Measurements from ENCODE around the gene SLC25A13. TPM values are rescaled to one million over a fixed set of nuclear protein-coding genes. Genes with fewer than 3 reads are reported as not detected.

Gene SLC25A13
- polyA plus RNA-seq, 1 of the 3 experiments (the other 2 are of a cell fraction) = 16.0 TPM

DNA sequence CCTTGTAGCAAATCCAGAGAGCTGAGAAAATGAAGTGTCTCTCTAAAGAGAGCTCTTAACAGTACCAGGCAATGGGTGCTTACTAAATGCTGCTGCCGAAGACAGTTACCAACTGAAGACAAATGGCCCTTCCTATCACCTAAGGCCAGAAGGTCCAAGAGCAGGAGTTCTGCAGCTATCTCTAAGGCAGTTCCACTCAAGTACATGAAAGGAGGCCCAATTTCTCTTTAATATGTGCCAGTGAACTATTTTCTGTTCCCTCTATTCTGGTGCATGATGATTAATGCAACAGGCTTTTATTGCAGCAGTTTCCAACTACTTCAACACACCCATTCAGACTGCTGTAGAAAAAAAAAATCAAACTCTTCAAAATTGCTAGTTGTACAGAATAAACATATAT, 122.5 kb downstream of the SLC25A13 start (continued):
- TF ChIP-seq, protein P1, sequence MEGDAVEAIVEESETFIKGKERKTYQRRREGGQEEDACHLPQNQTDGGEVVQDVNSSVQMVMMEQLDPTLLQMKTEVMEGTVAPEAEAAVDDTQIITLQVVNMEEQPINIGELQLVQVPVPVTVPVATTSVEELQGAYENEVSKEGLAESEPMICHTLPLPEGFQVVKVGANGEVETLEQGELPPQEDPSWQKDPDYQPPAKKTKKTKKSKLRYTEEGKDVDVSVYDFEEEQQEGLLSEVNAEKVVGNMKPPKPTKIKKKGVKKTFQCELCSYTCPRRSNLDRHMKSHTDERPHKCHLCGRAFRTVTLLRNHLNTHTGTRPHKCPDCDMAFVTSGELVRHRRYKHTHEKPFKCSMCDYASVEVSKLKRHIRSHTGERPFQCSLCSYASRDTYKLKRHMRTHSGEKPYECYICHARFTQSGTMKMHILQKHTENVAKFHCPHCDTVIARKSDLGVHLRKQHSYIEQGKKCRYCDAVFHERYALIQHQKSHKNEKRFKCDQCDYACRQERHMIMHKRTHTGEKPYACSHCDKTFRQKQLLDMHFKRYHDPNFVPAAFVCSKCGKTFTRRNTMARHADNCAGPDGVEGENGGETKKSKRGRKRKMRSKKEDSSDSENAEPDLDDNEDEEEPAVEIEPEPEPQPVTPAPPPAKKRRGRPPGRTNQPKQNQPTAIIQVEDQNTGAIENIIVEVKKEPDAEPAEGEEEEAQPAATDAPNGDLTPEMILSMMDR (IDR thresholded peaks at IDR 0.05) = no peak
- TF ChIP-seq TAF1 (IDR thresholded peaks at IDR 0.05; ENCODE audit: borderline replicate concordance, low read depth, low read length) = no peak
- TF ChIP-seq EZH2phosphoT487 (IDR thresholded peaks at IDR 0.05; ENCODE audit: borderline replicate concordance, low read depth) = no peak
- TF ChIP-seq, protein P2, sequence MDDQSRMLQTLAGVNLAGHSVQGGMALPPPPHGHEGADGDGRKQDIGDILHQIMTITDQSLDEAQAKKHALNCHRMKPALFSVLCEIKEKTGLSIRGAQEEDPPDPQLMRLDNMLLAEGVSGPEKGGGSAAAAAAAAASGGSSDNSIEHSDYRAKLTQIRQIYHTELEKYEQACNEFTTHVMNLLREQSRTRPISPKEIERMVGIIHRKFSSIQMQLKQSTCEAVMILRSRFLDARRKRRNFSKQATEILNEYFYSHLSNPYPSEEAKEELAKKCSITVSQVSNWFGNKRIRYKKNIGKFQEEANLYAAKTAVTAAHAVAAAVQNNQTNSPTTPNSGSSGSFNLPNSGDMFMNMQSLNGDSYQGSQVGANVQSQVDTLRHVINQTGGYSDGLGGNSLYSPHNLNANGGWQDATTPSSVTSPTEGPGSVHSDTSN (IDR thresholded peaks at IDR 0.05) = no peak

DNA sequence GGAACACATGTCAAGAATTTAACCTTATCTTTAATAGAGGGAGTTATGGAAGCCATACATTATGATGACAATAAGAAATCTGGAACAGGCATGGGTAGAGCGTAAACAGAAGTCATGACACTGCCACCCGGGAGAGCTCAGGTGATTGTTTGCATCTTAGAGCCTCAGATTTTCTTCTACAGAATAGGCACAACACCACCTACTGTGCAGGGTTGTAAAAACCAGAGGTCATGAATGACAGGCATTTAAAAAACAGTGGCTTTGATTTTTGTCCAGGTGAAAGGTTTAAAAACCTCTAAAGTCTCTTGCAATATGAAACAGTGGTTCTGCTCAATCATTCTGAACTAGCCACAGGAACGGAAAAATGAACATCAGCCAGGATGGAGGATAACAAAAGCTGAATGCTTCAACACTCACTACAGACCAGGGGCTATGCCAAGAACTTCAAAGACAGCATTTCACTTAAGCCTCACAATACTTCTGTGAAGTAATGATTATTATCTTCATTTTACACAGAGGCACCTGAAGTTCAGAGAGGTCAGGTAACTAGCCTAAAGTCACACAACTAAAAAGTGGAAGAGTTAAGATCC, 123.8 kb downstream of the SLC25A13 start:
- Histone ChIP-seq H3K9me2 (no peaks in the 10 kb centered on the region), H3F3A (replicated peaks; ENCODE audit: insufficient read depth) (no peaks in the 10 kb centered on the region), H3K9me3 (no peaks in the 10 kb centered on the region), H3K79me2 (ENCODE audit: insufficient read depth) (no peaks in the 10 kb centered on the region), H3K9ac (no peak overlapping the region), H4K20me1 (ENCODE audit: insufficient read depth) (no peaks in the 10 kb centered on the region; the same call in 1 of the 2 replicates), H3K36me3 (replicated peaks in 1 of 2; ENCODE audit: control insufficient read depth in 1 of 2, insufficient read depth in 2 of 2, low read length in 1 of 2) (peaks cover 8 to 23% of the 10 kb centered on the region in 2 experiments), H3K4me1 (ENCODE audit: control insufficient read depth in 1 of 2, insufficient read depth in 2 of 2, low read depth in 1 of 2, low read length in 1 of 2) (no peaks in the 10 kb centered on the region), H3K4me2 (no peak overlapping the region), H3K27ac (ENCODE audit: low read depth in 2 of 2, low read length in 1 of 2) (no peak overlapping the region), H3K27me3 (ENCODE audit: insufficient read depth) (no peaks in the 10 kb centered on the region), H2AFZ (ENCODE audit: low read depth) (no peak overlapping the region), H3K4me3 (ENCODE audit: low read depth in 2 of 2, low read length in 1 of 2) (no peak overlapping the region)
- CTCF ChIA-PET = interaction anchor here (1.0 to 2.1 kb wide), 2 partner anchors 8 to 36 kb away, joined by 3 to 6 read pairs; no protein-coding TSS in a partner anchor
- POLR2A ChIA-PET = no interaction called here
- WGBS (ENCODE audit: low lambda C conversion rate) = 97% methylated on average over 3 of the region's 3 CpGs
- DNase-seq = no peak
- TF ChIP-seq, protein P3, sequence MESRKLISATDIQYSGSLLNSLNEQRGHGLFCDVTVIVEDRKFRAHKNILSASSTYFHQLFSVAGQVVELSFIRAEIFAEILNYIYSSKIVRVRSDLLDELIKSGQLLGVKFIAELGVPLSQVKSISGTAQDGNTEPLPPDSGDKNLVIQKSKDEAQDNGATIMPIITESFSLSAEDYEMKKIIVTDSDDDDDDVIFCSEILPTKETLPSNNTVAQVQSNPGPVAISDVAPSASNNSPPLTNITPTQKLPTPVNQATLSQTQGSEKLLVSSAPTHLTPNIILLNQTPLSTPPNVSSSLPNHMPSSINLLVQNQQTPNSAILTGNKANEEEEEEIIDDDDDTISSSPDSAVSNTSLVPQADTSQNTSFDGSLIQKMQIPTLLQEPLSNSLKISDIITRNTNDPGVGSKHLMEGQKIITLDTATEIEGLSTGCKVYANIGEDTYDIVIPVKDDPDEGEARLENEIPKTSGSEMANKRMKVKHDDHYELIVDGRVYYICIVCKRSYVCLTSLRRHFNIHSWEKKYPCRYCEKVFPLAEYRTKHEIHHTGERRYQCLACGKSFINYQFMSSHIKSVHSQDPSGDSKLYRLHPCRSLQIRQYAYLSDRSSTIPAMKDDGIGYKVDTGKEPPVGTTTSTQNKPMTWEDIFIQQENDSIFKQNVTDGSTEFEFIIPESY (IDR thresholded peaks at IDR 0.05; ENCODE audit: borderline replicate concordance, low read depth) = no peak
- TF ChIP-seq SIN3A (IDR thresholded peaks at IDR 0.05; ENCODE audit: borderline replicate concordance, low read depth, low read length) = no peak
- TF ChIP-seq, protein P2 (IDR thresholded peaks at IDR 0.05) = no peak
- no peak for TF ChIP-seq TAF1 (IDR thresholded peaks at IDR 0.05; ENCODE audit: borderline replicate concordance, low read depth, low read length)
- TF ChIP-seq MEF2A (IDR thresholded peaks at IDR 0.05; ENCODE audit: borderline replicate concordance, low read depth) = no peak
- no peak for TF ChIP-seq RXRA (IDR thresholded peaks at IDR 0.05; ENCODE audit: borderline replicate concordance, low read depth)
- TF ChIP-seq EZH2phosphoT487 (IDR thresholded peaks at IDR 0.05; ENCODE audit: borderline replicate concordance, low read depth) = no peak
- TF ChIP-seq EP300 (IDR thresholded peaks at IDR 0.05; ENCODE audit: borderline replicate concordance in 1 of 2, low read depth in 1 of 2, low read length in 1 of 2) = no peak
- TF ChIP-seq, protein P4, sequence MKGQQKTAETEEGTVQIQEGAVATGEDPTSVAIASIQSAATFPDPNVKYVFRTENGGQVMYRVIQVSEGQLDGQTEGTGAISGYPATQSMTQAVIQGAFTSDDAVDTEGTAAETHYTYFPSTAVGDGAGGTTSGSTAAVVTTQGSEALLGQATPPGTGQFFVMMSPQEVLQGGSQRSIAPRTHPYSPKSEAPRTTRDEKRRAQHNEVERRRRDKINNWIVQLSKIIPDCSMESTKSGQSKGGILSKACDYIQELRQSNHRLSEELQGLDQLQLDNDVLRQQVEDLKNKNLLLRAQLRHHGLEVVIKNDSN (IDR thresholded peaks at IDR 0.05; ENCODE audit: borderline replicate concordance, low read depth) = no peak
- TF ChIP-seq, protein P5, sequence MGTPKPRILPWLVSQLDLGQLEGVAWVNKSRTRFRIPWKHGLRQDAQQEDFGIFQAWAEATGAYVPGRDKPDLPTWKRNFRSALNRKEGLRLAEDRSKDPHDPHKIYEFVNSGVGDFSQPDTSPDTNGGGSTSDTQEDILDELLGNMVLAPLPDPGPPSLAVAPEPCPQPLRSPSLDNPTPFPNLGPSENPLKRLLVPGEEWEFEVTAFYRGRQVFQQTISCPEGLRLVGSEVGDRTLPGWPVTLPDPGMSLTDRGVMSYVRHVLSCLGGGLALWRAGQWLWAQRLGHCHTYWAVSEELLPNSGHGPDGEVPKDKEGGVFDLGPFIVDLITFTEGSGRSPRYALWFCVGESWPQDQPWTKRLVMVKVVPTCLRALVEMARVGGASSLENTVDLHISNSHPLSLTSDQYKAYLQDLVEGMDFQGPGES (IDR thresholded peaks at IDR 0.05; ENCODE audit: low read depth, low read length) = no peak
- TF ChIP-seq POLR2AphosphoS5 (IDR thresholded peaks at IDR 0.05; ENCODE audit: low read depth, low read length) = no peak
- no peak for TF ChIP-seq NRF1 (IDR thresholded peaks at IDR 0.05; ENCODE audit: low read depth, low read length)
- no peak for TF ChIP-seq YY1 (IDR thresholded peaks at IDR 0.05; ENCODE audit: low read depth)
- TF ChIP-seq, protein P1 (IDR thresholded peaks at IDR 0.05) = no peak
- no peak for TF ChIP-seq JUND (IDR thresholded peaks at IDR 0.05)
- no peak for TF ChIP-seq MXI1 (IDR thresholded peaks at IDR 0.05; ENCODE audit: low read depth, low read length)
- no peak for TF ChIP-seq GATA2 (CRISPR knock-in tag; IDR thresholded peaks at IDR 0.05)
- TF ChIP-seq NFIC (IDR thresholded peaks at IDR 0.05; ENCODE audit: borderline replicate concordance) = no peak
